Measurements from ENCODE around the gene CCM2L. TPM values are rescaled to one million over a fixed set of nuclear protein-coding genes. Genes with fewer than 3 reads are reported as not detected.
A peak's percentile ranks its signal among the peaks of the same experiment; 100 is the strongest.

The CCM2L gene
- total and polyA plus RNA-seq, 2 experiments from 2014 or later = 4.9 to 13.3 TPM

DNA sequence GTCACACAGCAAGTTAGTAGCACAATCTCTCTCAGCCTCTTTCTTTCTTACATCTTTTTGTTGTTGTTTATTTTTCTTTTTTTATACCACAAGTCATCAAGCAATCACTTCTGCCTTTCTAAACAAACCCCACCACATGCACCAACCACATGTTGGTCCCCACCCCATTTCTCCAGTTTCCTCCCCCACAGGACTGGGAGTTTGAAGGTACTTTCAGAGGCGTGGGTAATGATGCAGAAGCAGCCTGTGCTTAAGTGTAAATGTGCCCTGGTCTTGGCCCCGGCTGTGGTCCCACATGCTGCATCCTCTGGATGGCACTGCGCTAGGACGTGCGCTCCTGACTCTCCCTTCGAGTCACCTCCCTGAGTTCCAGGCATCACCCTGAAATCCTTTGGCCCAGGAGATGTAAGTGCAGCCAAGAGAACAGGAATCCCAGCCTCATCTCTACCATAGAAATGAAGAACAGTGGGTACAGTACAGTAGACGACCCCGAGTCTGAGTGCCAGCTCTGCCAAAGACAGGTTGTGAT lies 47.5 kb downstream of the CCM2L start:
- Mint-ChIP-seq H3K9me3 (peaks cover 20% of the 10 kb centered on the region), H3K4me3 (no peak overlapping the region), H3K27me3 (ENCODE audit: insufficient read depth, low read depth, poor library complexity) (peaks cover 20% of the 10 kb centered on the region), H3K27ac (no peak overlapping the region), H3K36me3 (ENCODE audit: low read depth) (peaks cover 4% of the 10 kb centered on the region; the same call in 1 of the 3 replicates), H3K4me1 (peaks cover 10% of the 10 kb centered on the region; the same call in 2 of the 3 replicates)
- no peaks in the 10 kb centered on the region for H3F3A ChIP-seq (replicated peaks; ENCODE audit: low read depth)
- no peaks in the 10 kb centered on the region for H3K79me2 ChIP-seq (replicated peaks; ENCODE audit: insufficient read depth)
- H4K20me1 ChIP-seq (replicated peaks; ENCODE audit: insufficient read depth) = no peaks in the 10 kb centered on the region; the same call in 1 of the 2 replicates
- no peaks in the 10 kb centered on the region for H3K36me3 ChIP-seq (ENCODE audit: insufficient read depth)
- peaks cover 4% of the 10 kb centered on the region for H3K4me1 ChIP-seq (ENCODE audit: insufficient read depth)
- H3K4me2 ChIP-seq = no peak overlapping the region
- TF ChIP-seq NANOG (IDR thresholded peaks at IDR 0.05; ENCODE audit: borderline replicate concordance) (no peak), STAT1 (IDR thresholded peaks at IDR 0.05; ENCODE audit: unreplicated experiment) (no peak), ZNF114 (CRISPR knock-in tag; IDR thresholded peaks at IDR 0.05) (no peak), CREB1 (CRISPR knock-in tag; IDR thresholded peaks at IDR 0.05; ENCODE audit: low read depth) (no peak)
- TF ChIP-seq, protein P1, sequence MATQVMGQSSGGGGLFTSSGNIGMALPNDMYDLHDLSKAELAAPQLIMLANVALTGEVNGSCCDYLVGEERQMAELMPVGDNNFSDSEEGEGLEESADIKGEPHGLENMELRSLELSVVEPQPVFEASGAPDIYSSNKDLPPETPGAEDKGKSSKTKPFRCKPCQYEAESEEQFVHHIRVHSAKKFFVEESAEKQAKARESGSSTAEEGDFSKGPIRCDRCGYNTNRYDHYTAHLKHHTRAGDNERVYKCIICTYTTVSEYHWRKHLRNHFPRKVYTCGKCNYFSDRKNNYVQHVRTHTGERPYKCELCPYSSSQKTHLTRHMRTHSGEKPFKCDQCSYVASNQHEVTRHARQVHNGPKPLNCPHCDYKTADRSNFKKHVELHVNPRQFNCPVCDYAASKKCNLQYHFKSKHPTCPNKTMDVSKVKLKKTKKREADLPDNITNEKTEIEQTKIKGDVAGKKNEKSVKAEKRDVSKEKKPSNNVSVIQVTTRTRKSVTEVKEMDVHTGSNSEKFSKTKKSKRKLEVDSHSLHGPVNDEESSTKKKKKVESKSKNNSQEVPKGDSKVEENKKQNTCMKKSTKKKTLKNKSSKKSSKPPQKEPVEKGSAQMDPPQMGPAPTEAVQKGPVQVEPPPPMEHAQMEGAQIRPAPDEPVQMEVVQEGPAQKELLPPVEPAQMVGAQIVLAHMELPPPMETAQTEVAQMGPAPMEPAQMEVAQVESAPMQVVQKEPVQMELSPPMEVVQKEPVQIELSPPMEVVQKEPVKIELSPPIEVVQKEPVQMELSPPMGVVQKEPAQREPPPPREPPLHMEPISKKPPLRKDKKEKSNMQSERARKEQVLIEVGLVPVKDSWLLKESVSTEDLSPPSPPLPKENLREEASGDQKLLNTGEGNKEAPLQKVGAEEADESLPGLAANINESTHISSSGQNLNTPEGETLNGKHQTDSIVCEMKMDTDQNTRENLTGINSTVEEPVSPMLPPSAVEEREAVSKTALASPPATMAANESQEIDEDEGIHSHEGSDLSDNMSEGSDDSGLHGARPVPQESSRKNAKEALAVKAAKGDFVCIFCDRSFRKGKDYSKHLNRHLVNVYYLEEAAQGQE (IDR thresholded peaks at IDR 0.05; ENCODE audit: unreplicated experiment) = no peak
- no peak for DNase-seq (ENCODE audit: low spot score)
- no peaks in the 10 kb centered on the region for H3K9me2 ChIP-seq (ENCODE audit: insufficient read depth)
- no peak for ATAC-seq
- H3K4me3 ChIP-seq = no peak overlapping the region
- H2AFZ ChIP-seq = no peak overlapping the region
- H3K27ac ChIP-seq (ENCODE audit: low read depth) = no peak overlapping the region
- peaks cover 18% of the 10 kb centered on the region for H3K27me3 ChIP-seq (ENCODE audit: insufficient read depth)

DNA sequence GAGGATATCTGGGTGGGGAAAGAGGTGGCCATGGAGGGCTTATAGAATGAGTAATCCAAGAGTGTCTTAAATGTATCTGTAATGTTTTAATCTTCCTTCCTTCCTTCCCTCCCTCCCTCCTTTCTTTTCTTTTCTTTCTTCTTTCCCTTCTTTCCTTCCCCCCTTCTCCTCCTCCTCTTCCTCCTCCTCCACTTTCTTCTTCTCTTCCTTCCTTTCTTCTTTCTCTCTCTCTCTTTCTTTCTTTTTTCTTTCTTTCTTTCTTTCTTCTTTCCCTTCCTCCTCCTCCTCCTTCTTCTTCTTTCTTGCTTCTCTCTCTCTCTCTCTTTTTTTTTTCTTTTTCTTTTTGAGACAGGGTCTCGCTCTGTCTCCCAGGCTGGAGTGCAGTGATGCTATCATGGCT lies 49.0 kb downstream of the CCM2L start:
- Histone ChIP-seq H3K36me3 (ENCODE audit: insufficient read depth) (no peaks in the 10 kb centered on the region), H3K79me2 (replicated peaks; ENCODE audit: insufficient read depth) (no peaks in the 10 kb centered on the region), H3F3A (replicated peaks; ENCODE audit: low read depth) (no peaks in the 10 kb centered on the region), H4K20me1 (replicated peaks; ENCODE audit: insufficient read depth) (no peaks in the 10 kb centered on the region; the same call in 1 of the 2 replicates), H3K4me1 (ENCODE audit: insufficient read depth) (no peaks in the 10 kb centered on the region), H3K9me2 (ENCODE audit: insufficient read depth) (no peaks in the 10 kb centered on the region), H3K4me3 (no peak overlapping the region), H2AFZ (peak overlapping the region; percentile 72; the same call in 1 of the 2 replicates), H3K27ac (ENCODE audit: low read depth) (no peak overlapping the region), H3K27me3 (ENCODE audit: insufficient read depth) (peaks cover 3% of the 10 kb centered on the region; the same call in 1 of the 2 replicates), H3K4me2 (no peak overlapping the region)
- DNase-seq (ENCODE audit: low spot score) = no peak
- H3K36me3 Mint-ChIP-seq (ENCODE audit: low read depth) = peaks cover 4% of the 10 kb centered on the region; the same call in 1 of the 3 replicates
- H3K27me3 Mint-ChIP-seq (ENCODE audit: insufficient read depth, low read depth, poor library complexity) = peaks cover 9% of the 10 kb centered on the region
- no peak overlapping the region for H3K27ac Mint-ChIP-seq
- peaks cover 6% of the 10 kb centered on the region; the same call in 2 of the 3 replicates for H3K4me1 Mint-ChIP-seq
- H3K9me3 Mint-ChIP-seq = peaks cover 12% of the 10 kb centered on the region
- ATAC-seq = no peak
- no peak overlapping the region for H3K4me3 Mint-ChIP-seq
- TF ChIP-seq EZH2 (IDR thresholded peaks at IDR 0.05; ENCODE audit: low read depth, unreplicated experiment) (no peak), EZH2phosphoT487 (IDR thresholded peaks at IDR 0.05; ENCODE audit: unreplicated experiment) (no peak), NANOG (IDR thresholded peaks at IDR 0.05; ENCODE audit: borderline replicate concordance) (no peak), STAT1 (IDR thresholded peaks at IDR 0.05; ENCODE audit: unreplicated experiment) (no peak), ZNF331 (CRISPR knock-in tag; IDR thresholded peaks at IDR 0.05; ENCODE audit: low read depth) (no peak), POLR2AphosphoS5 (IDR thresholded peaks at IDR 0.05; ENCODE audit: low read depth) (no peak)
- TF ChIP-seq, protein P2, sequence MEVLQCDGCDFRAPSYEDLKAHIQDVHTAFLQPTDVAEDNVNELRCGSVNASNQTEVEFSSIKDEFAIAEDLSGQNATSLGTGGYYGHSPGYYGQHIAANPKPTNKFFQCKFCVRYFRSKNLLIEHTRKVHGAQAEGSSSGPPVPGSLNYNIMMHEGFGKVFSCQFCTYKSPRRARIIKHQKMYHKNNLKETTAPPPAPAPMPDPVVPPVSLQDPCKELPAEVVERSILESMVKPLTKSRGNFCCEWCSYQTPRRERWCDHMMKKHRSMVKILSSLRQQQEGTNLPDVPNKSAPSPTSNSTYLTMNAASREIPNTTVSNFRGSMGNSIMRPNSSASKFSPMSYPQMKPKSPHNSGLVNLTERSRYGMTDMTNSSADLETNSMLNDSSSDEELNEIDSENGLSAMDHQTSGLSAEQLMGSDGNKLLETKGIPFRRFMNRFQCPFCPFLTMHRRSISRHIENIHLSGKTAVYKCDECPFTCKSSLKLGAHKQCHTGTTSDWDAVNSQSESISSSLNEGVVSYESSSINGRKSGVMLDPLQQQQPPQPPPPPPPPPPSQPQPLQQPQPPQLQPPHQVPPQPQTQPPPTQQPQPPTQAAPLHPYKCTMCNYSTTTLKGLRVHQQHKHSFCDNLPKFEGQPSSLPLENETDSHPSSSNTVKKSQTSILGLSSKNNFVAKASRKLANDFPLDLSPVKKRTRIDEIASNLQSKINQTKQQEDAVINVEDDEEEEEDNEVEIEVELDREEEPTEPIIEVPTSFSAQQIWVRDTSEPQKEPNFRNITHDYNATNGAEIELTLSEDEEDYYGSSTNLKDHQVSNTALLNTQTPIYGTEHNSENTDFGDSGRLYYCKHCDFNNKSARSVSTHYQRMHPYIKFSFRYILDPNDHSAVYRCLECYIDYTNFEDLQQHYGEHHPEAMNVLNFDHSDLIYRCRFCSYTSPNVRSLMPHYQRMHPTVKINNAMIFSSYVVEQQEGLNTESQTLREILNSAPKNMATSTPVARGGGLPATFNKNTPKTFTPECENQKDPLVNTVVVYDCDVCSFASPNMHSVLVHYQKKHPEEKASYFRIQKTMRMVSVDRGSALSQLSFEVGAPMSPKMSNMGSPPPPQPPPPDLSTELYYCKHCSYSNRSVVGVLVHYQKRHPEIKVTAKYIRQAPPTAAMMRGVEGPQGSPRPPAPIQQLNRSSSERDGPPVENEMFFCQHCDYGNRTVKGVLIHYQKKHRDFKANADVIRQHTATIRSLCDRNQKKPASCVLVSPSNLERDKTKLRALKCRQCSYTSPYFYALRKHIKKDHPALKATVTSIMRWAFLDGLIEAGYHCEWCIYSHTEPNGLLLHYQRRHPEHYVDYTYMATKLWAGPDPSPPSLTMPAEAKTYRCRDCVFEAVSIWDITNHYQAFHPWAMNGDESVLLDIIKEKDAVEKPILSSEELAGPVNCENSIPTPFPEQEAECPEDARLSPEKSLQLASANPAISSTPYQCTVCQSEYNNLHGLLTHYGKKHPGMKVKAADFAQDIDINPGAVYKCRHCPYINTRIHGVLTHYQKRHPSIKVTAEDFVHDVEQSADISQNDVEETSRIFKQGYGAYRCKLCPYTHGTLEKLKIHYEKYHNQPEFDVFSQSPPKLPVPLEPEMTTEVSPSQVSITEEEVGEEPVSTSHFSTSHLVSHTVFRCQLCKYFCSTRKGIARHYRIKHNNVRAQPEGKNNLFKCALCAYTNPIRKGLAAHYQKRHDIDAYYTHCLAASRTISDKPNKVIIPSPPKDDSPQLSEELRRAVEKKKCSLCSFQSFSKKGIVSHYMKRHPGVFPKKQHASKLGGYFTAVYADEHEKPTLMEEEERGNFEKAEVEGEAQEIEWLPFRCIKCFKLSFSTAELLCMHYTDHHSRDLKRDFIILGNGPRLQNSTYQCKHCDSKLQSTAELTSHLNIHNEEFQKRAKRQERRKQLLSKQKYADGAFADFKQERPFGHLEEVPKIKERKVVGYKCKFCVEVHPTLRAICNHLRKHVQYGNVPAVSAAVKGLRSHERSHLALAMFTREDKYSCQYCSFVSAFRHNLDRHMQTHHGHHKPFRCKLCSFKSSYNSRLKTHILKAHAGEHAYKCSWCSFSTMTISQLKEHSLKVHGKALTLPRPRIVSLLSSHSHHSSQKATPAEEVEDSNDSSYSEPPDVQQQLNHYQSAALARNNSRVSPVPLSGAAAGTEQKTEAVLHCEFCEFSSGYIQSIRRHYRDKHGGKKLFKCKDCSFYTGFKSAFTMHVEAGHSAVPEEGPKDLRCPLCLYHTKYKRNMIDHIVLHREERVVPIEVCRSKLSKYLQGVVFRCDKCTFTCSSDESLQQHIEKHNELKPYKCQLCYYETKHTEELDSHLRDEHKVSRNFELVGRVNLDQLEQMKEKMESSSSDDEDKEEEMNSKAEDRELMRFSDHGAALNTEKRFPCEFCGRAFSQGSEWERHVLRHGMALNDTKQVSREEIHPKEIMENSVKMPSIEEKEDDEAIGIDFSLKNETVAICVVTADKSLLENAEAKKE (CRISPR knock-in tag; IDR thresholded peaks at IDR 0.05) = no peak
- TF ChIP-seq, protein P3, sequence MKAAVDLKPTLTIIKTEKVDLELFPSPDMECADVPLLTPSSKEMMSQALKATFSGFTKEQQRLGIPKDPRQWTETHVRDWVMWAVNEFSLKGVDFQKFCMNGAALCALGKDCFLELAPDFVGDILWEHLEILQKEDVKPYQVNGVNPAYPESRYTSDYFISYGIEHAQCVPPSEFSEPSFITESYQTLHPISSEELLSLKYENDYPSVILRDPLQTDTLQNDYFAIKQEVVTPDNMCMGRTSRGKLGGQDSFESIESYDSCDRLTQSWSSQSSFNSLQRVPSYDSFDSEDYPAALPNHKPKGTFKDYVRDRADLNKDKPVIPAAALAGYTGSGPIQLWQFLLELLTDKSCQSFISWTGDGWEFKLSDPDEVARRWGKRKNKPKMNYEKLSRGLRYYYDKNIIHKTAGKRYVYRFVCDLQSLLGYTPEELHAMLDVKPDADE (IDR thresholded peaks at IDR 0.05) = no peak
